GM18502 (cell line): Measurements from ENCODE around the gene NFKBIA.
"Not testable (repeated sequence)": the region's sequence is repeated elsewhere in the genome, so short reads cannot be mapped to it uniquely, and the experiment has no call there.

Experiments
- ATAC-seq: cut with Tn5 transposase; IDR thresholded peaks from one replicate; pipeline ENCODE4 v1.9.1; 2021; ENCODE audit warnings: mild to moderate bottlenecking; ENCODE audit not compliant: unreplicated experiment, poor library complexity

NFKBIA gene

DNA sequence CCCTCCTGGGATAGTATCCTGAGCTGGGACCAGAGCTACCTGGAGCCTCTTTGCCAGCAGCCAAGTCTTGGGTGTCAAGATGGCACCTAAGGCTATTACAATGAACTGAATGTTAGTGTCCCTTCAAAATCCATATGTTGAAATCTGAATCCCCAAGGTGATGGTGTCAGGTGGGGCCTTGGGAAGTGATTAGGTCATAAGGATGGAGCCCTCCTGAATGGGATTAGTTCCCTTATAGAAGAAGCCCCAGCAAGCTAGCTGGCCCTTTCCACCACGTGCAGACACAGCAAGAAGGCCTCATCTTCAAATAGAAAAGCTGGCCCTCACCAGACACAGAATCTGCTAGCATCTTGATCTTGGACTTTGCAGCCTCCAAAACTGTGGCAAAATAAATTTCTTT, 12.4 kb downstream of the NFKBIA start:
- ATAC-seq, result no peak

DNA sequence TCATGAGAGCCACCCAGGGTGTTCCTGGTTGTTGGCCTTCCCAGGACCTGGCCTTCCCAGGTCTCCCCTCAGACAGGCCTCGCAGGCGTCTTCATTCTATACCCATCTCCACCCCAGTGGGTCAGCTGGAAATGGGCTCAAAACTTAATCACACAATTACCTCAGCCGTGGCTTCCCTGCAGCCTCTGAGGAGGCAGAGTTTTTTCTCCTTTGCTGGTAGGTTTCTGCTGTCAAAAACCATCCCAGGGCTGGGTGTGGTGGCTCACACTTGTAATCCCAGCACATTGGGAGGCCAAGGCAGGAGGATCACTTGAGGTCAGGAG, 13.2 kb downstream of the NFKBIA start:
- no peak for ATAC-seq

DNA sequence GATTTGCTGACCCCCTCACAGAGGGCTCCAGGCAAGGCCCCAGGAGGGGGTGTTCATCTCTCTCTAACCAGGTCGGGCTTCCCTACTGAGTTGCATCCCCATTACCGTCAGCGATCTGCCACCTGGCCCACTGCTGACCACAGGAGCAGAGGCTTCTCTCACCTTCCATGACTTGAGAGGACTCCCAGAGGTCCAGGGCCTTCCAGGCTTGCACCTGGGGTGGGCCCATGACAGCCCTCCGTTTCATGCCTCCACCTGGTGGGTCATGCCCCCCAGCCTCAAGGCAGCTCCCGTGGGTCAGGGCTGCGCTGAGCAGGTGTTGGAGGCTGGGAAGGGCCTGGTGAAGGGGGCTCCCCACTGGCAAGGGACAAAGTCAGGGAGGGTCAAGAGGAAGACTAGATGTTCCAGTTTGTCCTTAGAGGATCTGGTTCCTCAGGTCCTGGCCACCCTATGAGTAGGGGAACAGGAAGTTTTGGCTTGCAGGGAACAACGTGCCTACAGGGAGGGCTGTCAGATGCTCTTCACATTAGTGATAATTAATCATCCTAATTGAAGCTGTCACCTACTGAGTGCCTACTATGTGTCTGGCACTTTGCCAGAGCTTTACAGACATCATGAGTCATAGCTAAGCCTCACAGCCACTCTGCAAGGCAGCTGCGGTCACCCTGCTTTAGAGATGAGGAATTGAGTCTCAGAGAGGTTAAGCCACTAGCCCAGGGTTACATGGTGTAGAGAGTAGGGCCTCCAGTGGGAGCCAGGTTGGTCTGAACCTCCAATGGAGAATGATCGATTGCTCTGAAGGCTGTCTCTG, 13.8 kb downstream of the NFKBIA start:
- no peak for ATAC-seq

DNA sequence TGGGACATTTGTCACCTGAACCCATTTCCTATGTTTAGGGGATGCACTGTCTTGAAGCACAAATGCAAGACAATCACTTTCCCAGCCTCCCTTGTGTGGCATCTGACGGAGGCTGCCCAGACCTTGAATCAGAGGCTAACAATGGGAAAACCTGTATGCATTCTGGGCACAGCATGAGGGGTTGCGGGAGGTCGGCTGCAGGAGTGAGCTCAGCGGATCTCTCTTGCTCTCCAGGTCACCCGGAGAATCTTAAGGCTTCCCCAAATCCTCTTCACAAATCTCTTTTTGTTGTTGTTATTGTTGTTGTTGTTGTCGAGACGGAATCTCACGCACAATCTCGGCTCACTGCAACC, 15.3 kb downstream of the NFKBIA start:
- no peak for ATAC-seq

DNA sequence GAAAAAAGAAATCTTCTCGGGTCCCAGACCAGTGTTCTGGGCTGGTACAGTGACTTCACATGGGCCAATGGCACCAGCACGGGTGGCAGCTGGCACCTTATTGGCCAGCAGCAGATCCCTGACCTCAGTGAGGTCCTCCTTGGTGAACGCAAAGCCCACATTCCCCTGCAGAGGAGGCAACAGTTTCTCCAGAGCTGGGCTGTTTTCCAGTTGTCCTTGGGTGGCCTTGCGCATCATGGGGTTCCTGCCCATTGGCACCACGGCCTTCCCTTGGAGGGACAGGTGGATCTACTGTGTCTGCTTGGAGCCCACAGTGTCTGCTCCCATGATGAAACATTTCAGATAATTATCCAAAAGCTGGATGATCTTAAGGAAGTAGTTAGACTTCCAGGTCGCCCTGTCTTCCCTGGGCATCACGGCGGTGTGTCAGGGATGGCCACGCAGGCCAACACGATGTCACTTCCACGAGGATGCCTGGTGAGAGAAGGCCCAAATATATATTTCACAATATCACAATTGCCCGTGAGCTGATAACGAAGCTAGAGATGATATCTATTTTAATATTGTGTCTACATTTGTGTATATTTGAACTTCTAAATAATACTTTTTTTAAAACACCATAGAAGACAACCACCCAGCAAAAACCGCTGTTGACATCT, 15.8 kb downstream of the NFKBIA start:
- ATAC-seq, result no peak

DNA sequence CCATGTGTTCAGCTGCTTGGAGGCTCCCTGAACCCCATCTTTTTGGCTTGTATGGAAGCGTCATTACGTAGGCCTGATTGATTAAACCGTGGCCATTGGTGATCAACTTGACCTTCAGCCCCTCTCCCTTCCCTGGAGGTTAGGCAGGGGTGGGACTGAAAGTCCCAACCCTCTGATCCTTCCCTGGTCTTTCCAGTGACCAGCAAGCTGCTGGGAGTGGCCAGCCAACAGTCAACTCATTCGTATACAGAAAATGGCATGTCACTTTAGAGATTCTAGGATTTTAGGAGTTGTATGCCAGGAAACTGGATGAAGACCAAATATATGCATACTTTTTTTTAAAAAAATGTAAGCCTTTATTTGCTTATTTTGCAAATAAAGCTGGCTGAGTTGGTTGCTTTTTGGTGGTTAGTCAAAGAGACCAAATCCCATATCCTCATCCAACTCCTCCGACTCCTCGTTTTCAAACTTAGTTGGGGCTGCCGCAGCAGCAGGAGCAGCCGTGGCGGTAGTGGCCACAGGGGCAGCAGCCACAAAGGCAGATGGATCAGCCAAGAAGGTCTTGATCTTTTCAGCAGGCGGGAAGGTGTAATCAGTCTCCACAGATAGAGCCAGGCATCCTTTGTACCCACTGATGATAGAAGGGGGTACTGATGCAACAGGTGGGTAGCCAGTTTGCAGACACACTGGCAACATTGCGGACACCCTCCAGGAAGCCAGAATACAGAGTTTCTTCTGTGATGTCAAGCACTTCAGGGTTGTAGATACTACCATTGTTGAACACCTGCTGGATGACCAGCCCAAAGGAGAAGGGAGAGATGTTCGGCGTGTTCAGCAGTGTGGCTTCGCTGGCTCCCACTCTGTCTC, 16.6 kb downstream of the NFKBIA start:
- no peak for ATAC-seq

DNA sequence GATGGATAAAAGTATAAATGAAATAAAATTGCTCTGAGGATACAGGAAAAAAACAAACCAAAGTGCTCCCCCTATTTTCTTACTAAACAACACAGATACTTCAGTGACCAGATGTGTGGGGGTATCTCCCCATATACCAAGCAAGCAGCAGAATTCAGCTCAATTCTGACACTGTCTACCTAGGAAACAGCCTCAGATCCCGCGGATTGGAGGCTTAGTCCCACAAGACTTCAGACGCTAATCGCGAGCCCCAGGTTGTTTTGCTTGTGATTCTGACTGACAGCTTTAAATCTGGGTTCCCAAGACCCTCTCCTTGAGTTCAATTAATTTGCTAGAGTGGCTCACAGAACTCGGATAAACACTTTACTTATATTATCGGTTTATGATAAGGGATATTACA, 17.3 kb downstream of the NFKBIA start:
- no peak for ATAC-seq

DNA sequence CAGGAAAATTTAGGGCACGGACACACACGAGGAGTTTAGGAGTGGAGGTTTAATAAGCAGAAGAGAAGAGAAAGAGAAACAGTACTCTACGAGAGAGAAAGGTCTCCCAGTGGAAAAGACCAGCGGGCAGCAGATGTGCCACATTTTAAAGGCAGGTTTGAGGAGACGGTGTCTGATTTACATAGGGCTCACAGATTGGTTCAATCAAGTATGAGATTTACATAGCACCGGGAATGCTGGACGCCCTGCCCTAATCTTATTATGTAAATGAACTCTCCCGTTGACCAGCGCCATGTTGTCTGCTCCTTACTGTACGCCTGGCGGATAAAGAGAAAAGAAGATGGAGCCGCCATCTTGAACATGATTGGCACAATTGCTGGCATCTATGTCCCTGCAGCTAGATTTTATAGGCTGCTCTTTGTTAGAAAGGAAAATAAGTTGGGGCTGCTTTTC, 17.9 kb downstream of the NFKBIA start:
- no peak for ATAC-seq

DNA sequence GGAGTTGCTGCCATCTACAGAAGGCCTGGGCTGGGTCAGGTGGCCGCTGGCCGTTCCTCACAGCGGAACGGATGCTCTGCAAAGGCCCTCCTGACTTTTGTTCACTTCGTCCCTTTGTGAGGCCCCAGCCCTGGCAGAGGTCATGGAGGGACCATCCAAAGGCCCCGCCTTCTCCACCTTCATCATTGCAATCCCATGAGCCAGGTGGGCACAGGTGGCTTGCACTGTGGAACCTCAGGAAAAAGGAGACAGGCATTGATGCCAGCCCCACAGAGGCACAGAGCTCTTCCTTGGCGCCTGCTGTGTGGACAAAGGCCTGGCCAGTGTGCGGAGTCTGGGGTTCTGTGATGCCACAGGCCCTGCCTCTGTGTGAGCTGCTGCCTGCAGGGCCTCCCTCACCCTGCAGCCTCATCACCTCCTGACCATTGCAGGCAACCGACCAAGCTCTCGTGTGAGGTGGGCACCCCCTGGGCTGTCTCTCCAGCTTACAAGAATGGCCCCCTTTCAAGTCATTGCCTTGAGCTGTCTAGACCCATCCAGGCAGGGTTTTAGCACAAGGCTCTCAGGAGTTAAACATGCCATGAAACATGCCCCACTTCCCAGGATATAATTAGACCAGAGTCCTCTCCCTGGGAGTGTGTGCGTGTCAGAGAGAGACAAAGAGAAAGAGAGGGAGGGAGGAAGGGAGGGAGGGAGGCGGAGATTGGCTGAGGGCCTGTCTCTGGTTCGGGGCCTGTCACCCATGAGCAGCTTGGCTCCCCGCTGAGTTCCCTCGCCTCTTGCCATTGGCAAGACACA, 19.3 kb downstream of the NFKBIA start:
- no peak for ATAC-seq

DNA sequence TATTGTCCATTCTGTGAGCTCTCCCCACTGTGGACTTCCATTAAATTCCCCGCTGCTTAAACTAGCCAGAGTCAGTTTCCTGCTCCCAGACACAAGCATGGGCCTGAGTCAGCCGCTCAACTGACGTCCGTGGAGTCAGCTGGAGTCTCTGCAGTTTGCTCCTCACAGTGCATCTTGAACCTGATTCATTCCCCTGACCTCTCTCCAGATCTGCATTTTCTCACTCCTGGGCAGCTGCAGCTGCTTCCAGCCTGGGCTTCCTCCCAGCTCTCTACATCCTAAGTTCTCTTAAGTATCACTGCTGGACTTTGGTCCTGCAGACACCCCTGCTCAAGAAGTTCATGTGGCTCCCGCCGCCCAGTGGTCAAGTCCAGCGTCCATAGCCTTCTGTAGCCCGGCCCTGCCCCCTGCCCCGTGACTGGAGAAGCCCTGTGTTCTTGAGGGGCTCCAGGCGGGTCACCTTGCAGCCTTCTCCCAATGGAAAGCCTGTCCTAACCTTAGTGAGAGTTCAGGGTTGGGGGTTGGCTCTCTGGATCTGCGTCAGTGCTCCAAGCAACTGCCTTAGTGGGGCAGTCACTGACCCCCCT, 20.0 kb downstream of the NFKBIA start:
- ATAC-seq, result no peak

DNA sequence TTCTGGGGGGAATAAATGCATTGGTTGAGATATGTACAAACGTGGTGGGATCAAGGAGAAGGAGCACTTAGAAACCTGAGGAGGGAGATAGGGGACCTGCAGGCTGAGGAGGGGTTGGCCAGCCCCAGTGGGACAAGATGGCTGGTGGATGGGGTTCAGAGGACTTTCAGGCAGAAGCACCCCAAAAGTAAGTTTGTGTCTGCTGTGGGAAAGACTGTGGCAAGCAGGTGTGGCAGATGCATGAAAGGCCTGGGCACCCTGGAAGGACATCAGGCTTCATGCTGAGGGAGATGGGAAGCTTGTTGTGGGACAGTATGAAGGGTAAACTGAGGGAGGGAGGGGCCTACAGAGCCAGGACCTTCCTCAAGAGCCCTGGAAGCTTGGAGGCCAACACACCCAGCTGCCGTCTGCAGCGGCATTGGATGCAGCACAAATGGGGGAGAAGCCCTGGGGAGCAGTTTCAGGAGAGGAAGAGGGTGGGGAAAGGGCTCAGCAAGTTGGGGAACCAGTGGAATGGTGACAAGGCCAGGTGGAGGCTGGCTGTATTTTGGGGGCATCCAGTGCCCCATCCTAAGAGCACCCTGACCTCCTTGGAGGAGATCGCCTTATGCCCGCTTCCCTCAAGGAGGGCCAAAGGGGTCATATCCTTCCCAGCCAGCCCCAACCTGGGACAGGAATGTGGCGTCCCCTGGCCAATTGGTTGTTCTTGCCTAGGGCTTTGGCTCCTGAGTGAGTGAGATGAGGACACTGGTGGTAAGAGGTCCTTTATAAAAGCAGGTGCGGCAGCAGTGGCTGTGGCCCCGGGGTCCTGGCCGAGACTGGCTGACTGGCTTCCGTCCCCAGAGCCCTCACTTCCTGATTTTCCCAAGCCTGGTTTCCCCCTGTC, 20.7 kb downstream of the NFKBIA start:
- ATAC-seq, result no peak

DNA sequence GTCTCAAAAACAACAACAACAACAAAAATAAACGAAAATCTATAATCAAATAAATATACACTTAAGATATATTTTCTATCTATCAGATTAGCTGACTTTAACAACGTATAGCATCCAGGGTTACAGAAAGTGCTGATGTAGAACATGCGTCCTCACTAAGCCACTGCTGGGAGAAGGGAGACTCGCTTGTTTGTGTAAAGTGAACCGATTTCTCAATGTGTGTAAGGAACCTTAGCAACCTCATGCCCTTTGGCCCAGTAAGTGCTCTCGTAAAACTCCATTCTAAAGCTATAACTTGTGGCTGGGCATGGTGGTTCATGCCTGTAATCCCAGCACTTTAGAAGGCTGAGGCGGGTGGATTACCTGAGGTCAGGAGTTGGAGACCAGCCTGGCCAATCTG, 23.8 kb downstream of the NFKBIA start:
- ATAC-seq, result no peak

DNA sequence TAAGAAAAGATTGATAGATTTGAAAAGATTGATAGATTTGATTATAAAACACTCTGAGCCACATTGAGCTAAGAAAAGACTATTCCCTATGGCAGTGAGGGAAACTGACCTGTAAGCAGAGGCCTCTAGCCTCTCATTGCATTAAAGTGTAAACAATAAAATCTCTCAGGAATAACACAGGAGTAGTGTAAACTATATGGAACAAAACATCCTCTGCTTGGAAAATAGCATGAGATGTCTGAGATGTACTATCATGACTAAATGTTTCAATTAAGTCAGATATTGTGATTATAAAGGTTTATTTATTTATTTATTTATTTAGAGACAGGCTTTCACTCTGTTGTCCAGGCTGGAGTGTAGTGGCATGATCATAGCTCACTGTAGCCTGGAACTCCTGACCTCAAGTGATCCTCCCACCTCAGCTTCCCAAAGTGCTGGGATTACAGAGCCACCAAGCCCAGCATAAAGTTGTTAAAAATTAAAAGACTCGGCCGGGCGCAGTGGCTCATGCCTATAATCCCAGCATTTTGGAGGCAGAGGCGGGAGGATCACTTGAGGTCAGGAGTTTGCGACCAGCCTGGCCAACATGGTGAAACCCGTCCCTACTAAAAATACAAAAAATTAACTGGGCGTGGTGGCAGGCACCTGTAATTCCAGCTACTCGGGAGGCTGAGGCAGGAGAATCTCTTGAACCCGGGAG, 25.2 kb downstream of the NFKBIA start:
- not testable (repeated sequence) for ATAC-seq

DNA sequence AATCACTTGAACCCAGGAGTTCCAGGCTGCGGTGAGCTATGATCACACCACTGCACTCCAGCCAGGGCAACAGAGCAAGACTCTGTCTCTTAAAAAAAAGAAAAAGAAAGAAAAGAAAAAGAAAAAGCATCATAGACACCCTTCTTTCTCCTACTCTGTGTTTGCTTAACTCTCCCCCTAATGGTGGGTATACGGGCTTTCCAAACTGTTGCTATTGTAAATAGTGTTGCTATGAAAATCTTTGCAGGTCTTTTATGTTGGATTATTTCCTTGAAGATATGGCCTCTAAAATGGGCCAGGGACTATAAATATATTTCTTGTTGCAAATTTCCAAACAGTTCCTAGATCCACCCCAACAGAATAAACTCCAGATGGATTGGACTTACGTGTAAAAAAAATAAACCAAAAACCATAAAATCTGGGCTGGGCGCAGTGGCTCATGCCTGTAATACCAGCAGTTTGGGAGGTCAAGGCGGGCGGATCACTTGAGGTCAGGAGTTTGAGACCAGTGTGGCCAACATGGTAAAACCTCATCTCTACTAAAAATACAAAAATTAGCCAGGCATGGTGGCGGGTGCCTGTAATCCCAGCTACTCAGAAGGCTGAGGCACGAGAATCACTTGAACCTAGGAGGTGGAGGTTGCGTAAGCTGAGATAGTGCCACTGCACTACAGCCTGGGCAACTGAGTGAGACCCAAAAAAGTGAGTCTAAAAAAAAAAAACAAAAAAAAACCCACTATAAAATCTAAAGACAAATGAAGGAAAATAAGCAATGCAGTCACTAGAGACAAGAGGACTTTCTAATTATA, 25.9 kb downstream of the NFKBIA start:
- no peak for ATAC-seq

DNA sequence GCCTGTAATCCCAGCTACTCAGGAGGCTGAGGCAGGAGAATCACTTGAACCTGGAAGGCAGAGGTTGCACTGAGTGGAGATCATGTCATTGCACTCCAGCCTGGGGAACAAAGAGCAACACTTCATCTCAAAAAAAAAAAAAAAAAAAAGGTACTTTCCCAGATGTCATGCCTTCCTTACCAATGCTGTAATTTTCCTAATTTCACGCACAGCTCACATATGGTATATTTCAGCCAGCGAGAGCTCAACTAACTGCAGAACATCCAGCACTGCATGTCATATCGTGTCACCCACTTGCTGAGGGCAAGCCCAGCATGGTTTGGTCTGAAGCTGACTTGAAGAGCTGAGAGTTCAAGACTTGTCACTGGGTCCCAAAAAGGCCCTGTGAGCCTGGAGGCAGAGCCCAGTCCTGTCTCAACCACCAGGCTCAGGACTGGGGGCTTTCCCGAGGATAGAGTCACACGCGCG, 29.0 kb downstream of the NFKBIA start:
- no peak for ATAC-seq

DNA sequence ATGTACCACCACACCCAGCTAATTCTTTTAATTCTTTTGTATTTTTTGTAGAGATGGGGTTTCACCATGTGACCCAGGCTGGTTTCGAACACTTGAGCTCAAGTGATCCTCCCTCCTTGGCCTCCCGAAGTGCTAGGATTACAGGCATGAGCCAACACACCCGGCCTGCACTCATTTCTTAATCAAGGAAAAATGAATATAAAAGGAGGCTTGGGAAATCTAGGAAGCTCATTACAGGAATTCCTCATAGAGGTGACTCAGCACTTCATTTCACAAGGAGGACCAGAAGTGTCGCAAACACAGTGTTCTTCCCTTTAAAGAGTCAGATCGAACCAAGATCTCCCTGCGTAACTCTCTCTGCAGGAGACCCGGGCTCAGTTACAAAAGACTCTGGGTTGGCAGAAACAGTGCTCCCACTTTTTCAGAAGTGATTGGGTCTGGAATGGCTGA, 30.3 kb downstream of the NFKBIA start:
- no peak for ATAC-seq

DNA sequence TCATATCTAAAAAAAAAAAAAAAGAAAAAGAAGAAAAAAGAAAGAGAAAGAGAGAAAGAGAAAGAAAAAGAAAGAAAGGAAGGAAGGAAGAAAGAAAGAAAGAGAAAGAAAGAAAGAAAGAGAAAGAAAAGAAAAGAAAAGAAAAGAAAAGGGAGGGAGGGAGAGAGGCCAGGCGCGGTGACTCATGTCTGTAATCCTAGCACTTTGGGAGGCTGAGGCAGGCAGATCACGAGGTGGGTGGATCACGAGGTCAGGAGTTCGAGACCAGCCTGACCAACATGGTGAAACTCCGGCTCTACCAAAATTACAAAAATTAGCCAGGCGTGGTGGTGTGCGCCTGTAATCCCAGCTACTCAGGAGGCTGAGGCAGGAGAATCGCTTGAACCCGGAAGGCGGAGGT, 31.3 kb downstream of the NFKBIA start:
- ATAC-seq, result not testable (repeated sequence)
